HCT116 (cell line): Measurements from ENCODE around the gene DDX47.

Experiments used
- CEBPB ChIP-seq: IDR thresholded peaks from 2 replicates; pipeline ENCODE4 v1.6.1; 2012; ENCODE audit warnings: low read depth
- CTCF ChIP-seq, 3 experiments: fragments of 200-600 bp in 1 of 3; sonication (generic) in 1 of 3; IDR thresholded peaks in 2 of 3; conservative IDR thresholded peaks in 1 of 3; 2 replicates each; pipeline ENCODE4 v1.5.1; 2012 to 2017; ENCODE audit warnings: low read depth in 2 of 3, low read length in 2 of 3, antibody characterized with exemption in 1 of 3, borderline replicate concordance in 1 of 3, control low read depth in 1 of 3, mild to moderate bottlenecking in 1 of 3, mixed read lengths in 1 of 3, mixed run types in 1 of 3, moderate library complexity in 1 of 3; ENCODE audit not compliant: insufficient read depth in 1 of 3
- POLR2AphosphoS5 ChIP-seq: IDR thresholded peaks from 2 replicates; pipeline ENCODE4 v1.6.1; 2011; ENCODE audit warnings: mild to moderate bottlenecking, low read depth, low read length, moderate library complexity
- ZBTB33 ChIP-seq: IDR thresholded peaks from 2 replicates; pipeline ENCODE4 v1.6.1; 2011; ENCODE audit warnings: mild to moderate bottlenecking, low read length, moderate library complexity; ENCODE audit not compliant: insufficient replicate concordance; ENCODE audit errors: extremely low read depth

GRCh38 chr12:12779007-12779406 lies 34.1 kb upstream of the DDX47 start:
- TF ChIP-seq CEBPB (no peak), ZBTB33 (no peak), POLR2AphosphoS5 (no peak), CTCF (IDR thresholded peaks at IDR 0.05 in 2 of 3, conservative IDR thresholded peaks at IDR 0.05 in 1 of 3; ENCODE audit: borderline replicate concordance in 1 of 3, insufficient read depth in 1 of 3, low read depth in 2 of 3, low read length in 2 of 3) (no peak)
